Osteoblast (primary cell): Measurements from ENCODE around the gene NKAIN2. TPM values are rescaled to one million over a fixed set of nuclear protein-coding genes. Genes with fewer than 3 reads are reported as not detected.
A peak's percentile ranks its signal among the peaks of the same experiment; 100 is the strongest.

Experiments
- DNase-seq: peaks from one replicate; pipeline ENCODE4 v3.0.0; 2011; ENCODE audit warnings: low spot score, mixed read lengths; ENCODE audit not compliant: insufficient read length; ENCODE audit errors: missing footprints
- H2AFZ ChIP-seq: 2 replicates; pipeline ENCODE4 v1.6.0; 2011; ENCODE audit warnings: mild to moderate bottlenecking, low read length
- H3K27ac ChIP-seq: 2 replicates; pipeline ENCODE4 v1.5.1; 2011; ENCODE audit warnings: mild to moderate bottlenecking, low read depth, low read length, moderate library complexity
- H3K27me3 ChIP-seq: 2 replicates; pipeline ENCODE4 v1.6.0; 2012; ENCODE audit warnings: mild to moderate bottlenecking, control low read depth, inconsistent platforms, low read length, moderate library complexity; ENCODE audit not compliant: insufficient read depth
- H3K36me3 ChIP-seq: 2 replicates; pipeline ENCODE4 v1.5.1; 2011; ENCODE audit warnings: mild to moderate bottlenecking, low read length, control low read depth, moderate library complexity; ENCODE audit not compliant: insufficient read depth
- H3K4me1 ChIP-seq: 2 replicates; pipeline ENCODE4 v1.5.1; 2011; ENCODE audit warnings: mild to moderate bottlenecking, low read length, control low read depth, moderate library complexity; ENCODE audit not compliant: insufficient read depth
- H3K4me2 ChIP-seq: 2 replicates; pipeline ENCODE4 v1.6.0; 2011; ENCODE audit warnings: mild to moderate bottlenecking, low read length; ENCODE audit not compliant: insufficient read depth
- H3K4me3 ChIP-seq: fragments of 200-600 bp; sonication (generic); 3 replicates; pipeline ENCODE4 v1.5.1; 2012; ENCODE audit warnings: mild to moderate bottlenecking, low read length, inconsistent platforms; ENCODE audit not compliant: insufficient read depth
- H3K79me2 ChIP-seq: 2 replicates; pipeline ENCODE4 v1.6.0; 2012; ENCODE audit warnings: mild to moderate bottlenecking, low read length, control low read depth, inconsistent platforms; ENCODE audit not compliant: insufficient read depth
- H3K9me3 ChIP-seq: 2 replicates; pipeline ENCODE4 v1.5.1; 2011; ENCODE audit warnings: low read depth, low read length, control low read depth
- H4K20me1 ChIP-seq: 2 replicates; pipeline ENCODE4 v1.6.0; 2012; ENCODE audit warnings: mild to moderate bottlenecking, low read length, control low read depth; ENCODE audit not compliant: insufficient read depth
- total RNA-seq: library from RNA; depleted of rRNA; stranded (reverse); fragments of >200 nt; gene quantifications from 2 replicates; pipeline ENCODE4 v1.2.3, GENCODE V29; 2012
- TF ChIP-seq, protein P1 (sequence below): IDR thresholded peaks from 2 replicates; pipeline ENCODE4 v1.5.1; 2011; ENCODE audit warnings: mild to moderate bottlenecking, low read depth, low read length, moderate library complexity; ENCODE audit errors: extremely low read depth

The NKAIN2 gene
- total RNA-seq, 1 donor, result under 0.01 TPM

GRCh38 chr6:124830506-124830905, 1026.8 kb downstream of the NKAIN2 start:
- H3K4me1 ChIP-seq, result no peaks in the 10 kb centered on the region
- no peaks in the 10 kb centered on the region for H3K27me3 ChIP-seq
- no peak overlapping the region for H2AFZ ChIP-seq
- no peaks in the 10 kb centered on the region for H3K36me3 ChIP-seq
- no peak overlapping the region for H3K4me2 ChIP-seq
- no peak overlapping the region for H3K4me3 ChIP-seq
- TF ChIP-seq, protein P1, sequence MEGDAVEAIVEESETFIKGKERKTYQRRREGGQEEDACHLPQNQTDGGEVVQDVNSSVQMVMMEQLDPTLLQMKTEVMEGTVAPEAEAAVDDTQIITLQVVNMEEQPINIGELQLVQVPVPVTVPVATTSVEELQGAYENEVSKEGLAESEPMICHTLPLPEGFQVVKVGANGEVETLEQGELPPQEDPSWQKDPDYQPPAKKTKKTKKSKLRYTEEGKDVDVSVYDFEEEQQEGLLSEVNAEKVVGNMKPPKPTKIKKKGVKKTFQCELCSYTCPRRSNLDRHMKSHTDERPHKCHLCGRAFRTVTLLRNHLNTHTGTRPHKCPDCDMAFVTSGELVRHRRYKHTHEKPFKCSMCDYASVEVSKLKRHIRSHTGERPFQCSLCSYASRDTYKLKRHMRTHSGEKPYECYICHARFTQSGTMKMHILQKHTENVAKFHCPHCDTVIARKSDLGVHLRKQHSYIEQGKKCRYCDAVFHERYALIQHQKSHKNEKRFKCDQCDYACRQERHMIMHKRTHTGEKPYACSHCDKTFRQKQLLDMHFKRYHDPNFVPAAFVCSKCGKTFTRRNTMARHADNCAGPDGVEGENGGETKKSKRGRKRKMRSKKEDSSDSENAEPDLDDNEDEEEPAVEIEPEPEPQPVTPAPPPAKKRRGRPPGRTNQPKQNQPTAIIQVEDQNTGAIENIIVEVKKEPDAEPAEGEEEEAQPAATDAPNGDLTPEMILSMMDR, result no peak
- no peaks in the 10 kb centered on the region for H4K20me1 ChIP-seq
- no peaks in the 10 kb centered on the region for H3K79me2 ChIP-seq
- H3K9me3 ChIP-seq, result no peaks in the 10 kb centered on the region
- no peak overlapping the region for H3K27ac ChIP-seq
- no peak for DNase-seq

DNA sequence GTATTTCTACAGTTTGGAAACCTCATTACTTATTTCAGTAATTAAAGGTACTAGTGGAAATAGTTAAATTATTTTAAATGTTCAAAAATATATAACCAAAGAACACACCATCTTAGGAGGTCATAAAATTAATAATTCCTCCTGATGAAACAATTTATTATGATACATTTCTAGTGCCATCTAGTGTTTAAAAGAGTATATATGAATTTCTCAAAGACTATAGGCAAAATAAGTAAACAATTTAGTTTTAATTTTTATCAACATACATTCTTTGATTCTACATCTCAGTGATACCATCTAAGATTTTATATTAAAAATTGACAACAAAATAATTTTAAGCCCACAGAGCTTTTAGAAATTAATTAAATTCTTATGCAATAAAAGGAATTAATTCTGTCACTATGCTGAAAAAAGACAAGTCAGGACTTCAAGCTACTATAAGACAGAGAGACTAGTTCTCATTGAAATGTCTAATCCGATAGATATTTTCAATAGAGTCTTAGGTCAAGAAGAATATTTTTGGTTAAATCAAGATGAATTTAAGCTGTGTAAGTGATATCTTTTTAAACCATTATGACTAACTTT, 1050.8 kb downstream of the NKAIN2 start:
- no peak for DNase-seq
- TF ChIP-seq, protein P1, result peak; percentile 33

GRCh38 chr6:124857746-124858145, 1054.1 kb downstream of the NKAIN2 start:
- TF ChIP-seq, protein P1, result no peak
- Histone ChIP-seq H4K20me1 (no peaks in the 10 kb centered on the region), H3K79me2 (no peaks in the 10 kb centered on the region), H3K4me3 (no peak overlapping the region), H3K4me2 (no peak overlapping the region), H3K9me3 (no peaks in the 10 kb centered on the region), H3K4me1 (no peaks in the 10 kb centered on the region), H2AFZ (no peak overlapping the region), H3K27ac (no peak overlapping the region), H3K36me3 (no peaks in the 10 kb centered on the region), H3K27me3 (no peaks in the 10 kb centered on the region)
- no peak for DNase-seq

More for the DNA sequence above, 1050.8 kb downstream of the NKAIN2 start:
- no peak overlapping the region for H2AFZ ChIP-seq
- H4K20me1 ChIP-seq, result no peaks in the 10 kb centered on the region
- H3K27me3 ChIP-seq, result no peaks in the 10 kb centered on the region
- no peaks in the 10 kb centered on the region for H3K4me1 ChIP-seq
- no peaks in the 10 kb centered on the region for H3K9me3 ChIP-seq
- H3K4me3 ChIP-seq, result no peak overlapping the region
- no peak overlapping the region for H3K4me2 ChIP-seq
- no peaks in the 10 kb centered on the region for H3K79me2 ChIP-seq
- H3K36me3 ChIP-seq, result no peaks in the 10 kb centered on the region
- no peak overlapping the region for H3K27ac ChIP-seq

GRCh38 chr6:124858564-124858963, 1054.9 kb downstream of the NKAIN2 start:
- Histone ChIP-seq H3K36me3 (no peaks in the 10 kb centered on the region), H3K4me2 (peak overlapping the region; percentile 46), H3K27ac (no peak overlapping the region), H4K20me1 (no peaks in the 10 kb centered on the region), H3K27me3 (no peaks in the 10 kb centered on the region), H3K4me3 (no peak overlapping the region), H3K79me2 (no peaks in the 10 kb centered on the region), H2AFZ (peak overlapping the region; percentile 60), H3K9me3 (no peaks in the 10 kb centered on the region), H3K4me1 (no peaks in the 10 kb centered on the region)
- no peak for DNase-seq
- TF ChIP-seq, protein P1, result no peak
